ENCODE results near the gene ATIC. TPM values are rescaled to one million over a fixed set of nuclear protein-coding genes. Genes with fewer than 3 reads are reported as not detected.
A peak's percentile ranks its signal among the peaks of the same experiment; 100 is the strongest.

The ATIC gene
- total and polyA plus RNA-seq, 2 donors = 28.9 to 61.4 TPM

DNA sequence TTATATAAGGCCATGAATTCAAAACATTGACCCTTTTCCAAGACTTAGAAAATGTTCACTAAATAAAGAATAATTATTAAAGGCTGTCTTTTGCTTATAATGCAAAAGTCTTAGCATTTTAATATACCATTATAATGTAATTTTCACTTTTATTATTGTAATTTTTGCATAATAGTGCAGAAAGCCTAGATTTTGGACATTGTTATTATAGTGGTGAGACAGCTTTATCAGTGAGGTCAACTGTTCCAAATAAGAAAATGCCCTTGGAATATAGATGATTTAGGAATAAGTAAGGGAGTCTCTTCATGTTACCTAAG, 56.6 kb downstream of the ATIC start:
- Histone ChIP-seq H3K4me3 (ENCODE audit: low read depth, low read length) (no peak overlapping the region), H3K4me1 (ENCODE audit: insufficient read depth) (no peaks in the 10 kb centered on the region), H3K36me3 (ENCODE audit: insufficient read depth) (no peaks in the 10 kb centered on the region), H3K27ac (ENCODE audit: low read depth) (no peak overlapping the region)
- no peak for DNase-seq (ENCODE audit: extremely low spot score)

- H3K27ac ChIP-seq (ENCODE audit: low read depth) = no peak overlapping the region
- H3K4me1 ChIP-seq (ENCODE audit: insufficient read depth) = no peaks in the 10 kb centered on the region
- no peak for DNase-seq (ENCODE audit: extremely low spot score)
- no peaks in the 10 kb centered on the region for H3K36me3 ChIP-seq (ENCODE audit: insufficient read depth)
- WGBS = 63% methylated on average over 3 of the region's 3 CpGs
- H3K4me3 ChIP-seq (ENCODE audit: low read depth, low read length) = no peak overlapping the region
Observed at GRCh38 chr2:215369181-215369760, 57.4 kb downstream of the ATIC start.

DNA sequence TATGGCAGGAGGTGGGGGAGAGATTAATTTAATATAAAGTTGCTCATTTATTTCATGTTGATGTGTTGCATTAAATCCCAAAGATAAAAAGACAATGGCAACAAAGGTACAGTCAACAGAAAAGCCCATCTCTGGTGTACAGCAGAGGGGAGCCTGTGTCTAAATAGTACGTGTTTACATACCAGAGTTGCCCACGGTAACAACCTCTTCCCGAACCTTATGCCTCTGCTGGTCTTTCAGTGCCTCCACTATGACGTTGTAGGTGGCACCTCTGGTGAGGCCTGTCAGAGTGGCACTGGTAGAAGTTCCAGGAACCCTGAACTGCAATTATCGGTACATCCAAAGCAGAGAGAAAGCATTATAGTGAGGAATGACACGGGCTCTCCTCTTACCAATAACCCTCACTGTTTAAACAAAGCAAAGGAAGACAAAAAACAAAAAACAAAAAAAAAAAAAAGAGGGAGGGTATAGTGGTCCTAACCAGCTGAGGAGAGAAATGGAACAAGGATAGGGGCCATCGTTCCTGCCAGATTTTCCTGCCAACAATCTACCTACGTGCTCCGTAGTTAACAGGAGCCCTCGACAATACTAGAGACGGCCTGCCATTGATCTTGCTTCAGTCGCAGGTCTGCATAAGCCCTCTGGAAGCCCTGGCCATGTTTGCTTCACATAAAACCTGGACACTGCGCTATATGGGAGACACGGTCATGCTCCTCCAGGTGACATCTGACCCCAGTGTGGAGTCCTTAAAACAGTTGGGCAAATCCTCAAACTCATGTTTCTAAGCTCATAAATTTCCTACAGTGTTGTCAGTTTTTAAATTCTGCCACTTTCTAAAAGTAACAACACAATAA, 58.5 kb downstream of the ATIC start:
- Histone ChIP-seq H3K36me3 (ENCODE audit: insufficient read depth) (no peaks in the 10 kb centered on the region), H3K4me3 (ENCODE audit: low read depth, low read length) (no peak overlapping the region), H3K27ac (ENCODE audit: low read depth) (no peak overlapping the region), H3K4me1 (ENCODE audit: insufficient read depth) (no peaks in the 10 kb centered on the region)
- no peak for DNase-seq (ENCODE audit: extremely low spot score)
- 75% methylated on average over 14 of the region's 14 CpGs for WGBS

DNA sequence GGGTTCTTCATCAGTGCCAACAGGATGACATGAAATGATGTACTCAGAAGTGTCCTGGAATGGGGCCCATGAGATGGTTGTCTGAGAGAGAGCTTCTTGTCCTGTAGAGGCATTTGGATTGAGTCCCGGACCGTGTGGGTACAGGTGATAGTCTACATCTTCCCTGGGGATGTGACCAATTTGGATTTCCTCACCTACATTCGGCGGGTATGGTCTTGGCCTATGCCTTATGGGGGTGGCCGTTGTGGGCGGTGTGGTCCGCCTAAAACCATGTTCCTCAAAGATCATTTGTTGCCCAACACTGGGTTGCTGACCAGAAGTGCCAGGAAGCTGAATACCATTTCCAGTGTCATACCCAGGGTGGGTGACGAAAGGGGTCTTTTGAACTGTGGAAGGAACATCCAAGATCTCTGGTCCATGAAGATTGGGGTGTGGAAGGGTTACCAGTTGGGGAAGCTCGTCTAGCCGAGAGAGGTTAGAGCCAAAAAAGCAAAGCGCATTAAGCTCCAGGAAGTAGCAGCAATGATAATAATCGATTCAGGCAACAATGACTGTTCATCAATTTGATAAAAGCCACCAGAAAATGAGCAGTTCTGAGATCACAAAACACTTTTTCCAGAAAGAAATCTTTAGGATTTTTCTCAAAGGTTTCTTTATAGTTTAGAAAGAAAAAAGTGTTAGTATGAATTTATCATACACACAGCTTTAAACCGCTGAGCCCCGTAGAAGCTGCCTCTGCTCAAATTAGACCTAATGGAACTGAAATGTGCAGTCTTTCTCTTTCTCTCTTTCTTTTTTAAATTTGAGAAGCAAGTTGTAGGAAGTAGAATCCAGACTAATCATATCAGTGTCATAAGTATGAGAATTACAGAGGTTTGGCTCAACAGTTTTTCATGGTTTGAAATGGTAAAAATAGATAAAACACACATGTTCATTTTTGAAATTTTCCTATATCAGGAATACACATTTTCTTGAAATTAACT, 60.3 kb downstream of the ATIC start:
- Histone ChIP-seq H3K36me3 (ENCODE audit: insufficient read depth) (no peaks in the 10 kb centered on the region), H3K27ac (ENCODE audit: low read depth) (no peak overlapping the region), H3K4me3 (ENCODE audit: low read depth, low read length) (no peak overlapping the region), H3K4me1 (ENCODE audit: insufficient read depth) (no peaks in the 10 kb centered on the region)
- no peak for DNase-seq (ENCODE audit: extremely low spot score)
- 82% methylated on average over 14 of the region's 14 CpGs for WGBS

- no peak overlapping the region for H3K4me3 ChIP-seq (ENCODE audit: low read depth, low read length)
- H3K36me3 ChIP-seq (ENCODE audit: insufficient read depth) = no peaks in the 10 kb centered on the region
- H3K4me1 ChIP-seq (ENCODE audit: insufficient read depth) = no peaks in the 10 kb centered on the region
- no peak for DNase-seq (ENCODE audit: extremely low spot score)
- no peak overlapping the region for H3K27ac ChIP-seq (ENCODE audit: low read depth)
- WGBS = 87% methylated on average over 9 of the region's 9 CpGs
Observed at GRCh38 chr2:215372968-215373649, 61.2 kb downstream of the ATIC start.

DNA sequence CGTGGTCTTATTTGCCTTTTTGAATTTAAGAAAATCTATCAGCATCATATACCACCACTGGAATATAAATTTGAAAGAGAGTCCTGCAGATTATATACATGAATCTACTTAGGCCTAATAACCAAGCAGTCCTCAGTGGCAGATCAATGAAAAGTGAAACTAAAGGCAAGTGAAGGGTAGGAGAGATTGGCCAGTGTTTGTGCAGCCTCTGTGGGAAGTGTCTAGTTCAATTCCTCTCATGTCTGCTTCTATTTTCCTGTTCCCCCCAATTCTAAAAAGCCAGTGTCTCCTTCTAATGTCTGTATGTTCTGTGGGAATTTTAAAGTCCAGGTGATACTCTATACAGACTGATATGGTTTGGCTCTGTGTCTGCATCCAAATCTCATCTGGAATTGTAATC, 62.1 kb downstream of the ATIC start:
- Histone ChIP-seq H3K4me3 (ENCODE audit: low read depth, low read length) (no peak overlapping the region), H3K27ac (ENCODE audit: low read depth) (no peak overlapping the region), H3K36me3 (ENCODE audit: insufficient read depth) (no peaks in the 10 kb centered on the region), H3K4me1 (ENCODE audit: insufficient read depth) (no peaks in the 10 kb centered on the region)
- WGBS = 79% methylated on average over 1 of the region's 1 CpG
- DNase-seq (ENCODE audit: extremely low spot score) = no peak

DNA sequence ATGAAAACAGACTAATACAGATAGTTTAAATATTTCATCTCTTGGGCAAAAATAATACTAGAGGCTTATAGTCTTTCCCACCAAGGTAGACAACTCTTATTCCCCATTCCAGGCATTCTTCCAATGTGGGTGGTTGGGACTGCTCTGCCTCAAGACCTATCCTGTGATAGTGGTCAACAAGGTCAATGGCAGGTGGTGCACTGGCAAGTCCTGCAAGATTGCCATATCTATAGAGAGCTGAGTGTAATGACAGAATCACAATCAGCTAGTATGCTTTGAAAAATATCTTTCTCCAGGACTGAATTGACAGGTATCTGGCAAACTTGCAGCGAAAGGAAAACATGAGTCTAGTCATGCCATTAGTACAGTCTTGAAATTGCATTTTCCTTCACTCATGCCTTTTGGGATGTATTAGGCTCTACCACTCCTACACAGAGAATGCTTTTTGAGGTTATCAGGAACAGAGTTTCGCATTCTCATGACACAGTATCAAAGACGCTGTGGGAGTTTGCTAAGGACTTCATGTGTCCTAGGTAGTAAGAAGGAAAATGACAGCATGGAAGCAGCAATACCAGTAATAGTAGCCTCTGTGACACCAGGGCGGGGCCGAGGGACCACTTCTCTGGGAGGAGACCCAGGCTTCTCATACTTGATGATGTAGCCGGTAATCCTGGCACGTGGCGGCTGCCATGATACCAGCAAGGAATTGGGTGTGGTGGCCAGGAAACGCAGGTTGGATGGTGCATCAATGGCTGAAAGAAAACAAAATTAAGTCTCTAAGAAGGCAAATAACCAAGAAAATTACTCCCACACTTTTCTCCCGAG, 63.0 kb downstream of the ATIC start:
- Histone ChIP-seq H3K4me3 (ENCODE audit: low read depth, low read length) (no peak overlapping the region), H3K27ac (ENCODE audit: low read depth) (no peak overlapping the region), H3K36me3 (ENCODE audit: insufficient read depth) (no peaks in the 10 kb centered on the region), H3K4me1 (ENCODE audit: insufficient read depth) (no peaks in the 10 kb centered on the region)
- DNase-seq (ENCODE audit: extremely low spot score) = no peak
- 93% methylated on average over 10 of the region's 10 CpGs for WGBS

- H3K36me3 ChIP-seq (ENCODE audit: insufficient read depth) = no peaks in the 10 kb centered on the region
- no peak overlapping the region for H3K27ac ChIP-seq (ENCODE audit: low read depth)
- H3K4me3 ChIP-seq (ENCODE audit: low read depth, low read length) = no peak overlapping the region
- 93% methylated on average over 6 of the region's 6 CpGs for WGBS
- DNase-seq (ENCODE audit: extremely low spot score) = no peak
- no peaks in the 10 kb centered on the region for H3K4me1 ChIP-seq (ENCODE audit: insufficient read depth)
Observed at GRCh38 chr2:215375467-215375830, 63.6 kb downstream of the ATIC start.

- DNase-seq (ENCODE audit: extremely low spot score) = no peak
- Histone ChIP-seq H3K36me3 (ENCODE audit: insufficient read depth) (no peaks in the 10 kb centered on the region), H3K4me1 (ENCODE audit: insufficient read depth) (no peaks in the 10 kb centered on the region), H3K4me3 (ENCODE audit: low read depth, low read length) (no peak overlapping the region), H3K27ac (ENCODE audit: low read depth) (no peak overlapping the region)
- WGBS = 80% methylated on average over 9 of the region's 9 CpGs
Observed at GRCh38 chr2:215376103-215376780, 64.4 kb downstream of the ATIC start.

GRCh38 chr2:215377283-215377682, 65.4 kb downstream of the ATIC start:
- Histone ChIP-seq H3K4me3 (ENCODE audit: low read depth, low read length) (no peak overlapping the region), H3K27ac (ENCODE audit: low read depth) (no peak overlapping the region), H3K4me1 (ENCODE audit: insufficient read depth) (no peaks in the 10 kb centered on the region), H3K36me3 (ENCODE audit: insufficient read depth) (no peaks in the 10 kb centered on the region)
- no peak for DNase-seq (ENCODE audit: extremely low spot score)
- 83% methylated on average over 2 of the region's 2 CpGs for WGBS

- WGBS = 91% methylated on average over 3 of the region's 3 CpGs
- H3K27ac ChIP-seq (ENCODE audit: low read depth) = no peak overlapping the region
- H3K4me1 ChIP-seq (ENCODE audit: insufficient read depth) = no peaks in the 10 kb centered on the region
- no peak overlapping the region for H3K4me3 ChIP-seq (ENCODE audit: low read depth, low read length)
- DNase-seq (ENCODE audit: extremely low spot score) = no peak
- H3K36me3 ChIP-seq (ENCODE audit: insufficient read depth) = no peaks in the 10 kb centered on the region
Observed at GRCh38 chr2:215378045-215378444, 66.2 kb downstream of the ATIC start.

- H3K4me3 ChIP-seq (ENCODE audit: low read depth, low read length) = no peak overlapping the region
- 92% methylated on average over 7 of the region's 7 CpGs for WGBS
- DNase-seq (ENCODE audit: extremely low spot score) = no peak
- peak overlapping the region; percentile 2 for H3K27ac ChIP-seq (ENCODE audit: low read depth)
- peaks cover 3% of the 10 kb centered on the region for H3K36me3 ChIP-seq (ENCODE audit: insufficient read depth)
- H3K4me1 ChIP-seq (ENCODE audit: insufficient read depth) = no peaks in the 10 kb centered on the region
Observed at GRCh38 chr2:215379039-215379438, 67.2 kb downstream of the ATIC start.

Measured in urinary bladder (tissue), 4 donors.